Endothelial cell of umbilical vein (primary cell): Measurements from ENCODE around the gene SMIM3. TPM values are rescaled to one million over a fixed set of nuclear protein-coding genes. Genes with fewer than 3 reads are reported as not detected.

Experiments used
- BruUV-seq: library from RNA; stranded (reverse); fragments of 400-500 nt; replicated peaks from 2 replicates; lab custom pipeline; 2021; lab: Mats Ljungman, UMichigan
- CTCF ChIA-PET: fragments of 300-600, 350-600 bp; sonication (Branson Sonifier 250); formaldehyde crosslinking; loops from one replicate; lab custom pipeline; 2021; ENCODE audit warnings: antibody characterized with exemption, inconsistent platforms; lab: Charles Lee
- POLR2A ChIA-PET: fragments of 300-600, 350-600 bp; sonication (Branson Sonifier 250); formaldehyde crosslinking; loops from one replicate; lab custom pipeline; 2021; ENCODE audit warnings: antibody characterized with exemption, inconsistent platforms; lab: Charles Lee
- DNase-seq: peaks from one replicate; pipeline ENCODE4 v3.0.0-alpha.2; 2011; ENCODE audit warnings: low read depth, low spot score
- FAIRE-seq: peaks from 2 replicates; lab custom pipeline; 2011; peaks lifted over from hg19 to GRCh38; lab: Jason Lieb, UNC
- H2AFZ ChIP-seq: 2 replicates; pipeline ENCODE4 v1.6.0; 2012; ENCODE audit warnings: low read depth, low read length, control low read depth, inconsistent platforms
- H3K27ac ChIP-seq: 2 replicates; pipeline ENCODE4 v1.5.1; 2011; ENCODE audit warnings: low read depth, mild to moderate bottlenecking, control low read depth, low read length, moderate library complexity; ENCODE audit not compliant: insufficient read depth
- H3K27me3 ChIP-seq, 2 experiments: 2 replicates each; pipeline versions ENCODE4 v1.6.0 to v1.6.1; 2011; ENCODE audit warnings: low read length in 2 of 2, mixed read lengths in 1 of 2; ENCODE audit not compliant: control insufficient read depth in 2 of 2, insufficient read depth in 2 of 2
- H3K36me3 ChIP-seq, 2 experiments: 2 replicates in 1 of 2; 3 replicates in 1 of 2; pipeline ENCODE4 v1.5.1; 2011; ENCODE audit warnings: low read length in 2 of 2, mild to moderate bottlenecking in 1 of 2, moderate library complexity in 1 of 2; ENCODE audit not compliant: control insufficient read depth in 2 of 2, insufficient read depth in 2 of 2; ENCODE audit errors: extremely low read depth in 1 of 2
- H3K4me1 ChIP-seq: 3 replicates; pipeline ENCODE4 v1.5.1; 2011; ENCODE audit warnings: mild to moderate bottlenecking, low read length; ENCODE audit not compliant: control insufficient read depth, insufficient read depth; ENCODE audit errors: extremely low read depth
- H3K4me2 ChIP-seq: 2 replicates; pipeline ENCODE4 v1.6.1; 2011; ENCODE audit warnings: low read length, control low read depth, mixed read lengths; ENCODE audit not compliant: insufficient read depth
- H3K4me3 ChIP-seq, 3 experiments: fragments of 200-600 bp in 1 of 3; sonication (generic), shearing (Covaris generic) in 1 of 3; replicated peaks in 1 of 3; 2 replicates each; pipeline ENCODE4 v1.5.1; 2011 to 2016; ENCODE audit warnings: control low read depth in 3 of 3, low read length in 3 of 3, mild to moderate bottlenecking in 2 of 3, inconsistent platforms in 1 of 3, low read depth in 1 of 3, moderate library complexity in 1 of 3; ENCODE audit not compliant: insufficient read depth in 1 of 3
- H3K79me2 ChIP-seq: 2 replicates; pipeline ENCODE4 v1.6.0; 2012; ENCODE audit warnings: low read length, inconsistent platforms; ENCODE audit not compliant: control insufficient read depth, insufficient read depth
- H3K9ac ChIP-seq: replicated peaks from 2 replicates; pipeline ENCODE3; 2011; ENCODE audit warnings: low read length, control low read depth; ENCODE audit not compliant: insufficient read depth; ENCODE audit errors: extremely low read depth
- H3K9me1 ChIP-seq: replicated peaks from 3 replicates; pipeline ENCODE4 v1.6.0; 2011; ENCODE audit warnings: mild to moderate bottlenecking, low read length; ENCODE audit not compliant: control insufficient read depth, insufficient read depth; ENCODE audit errors: extremely low read depth
- H3K9me3 ChIP-seq: replicated peaks from 2 replicates; pipeline ENCODE4 v1.5.1; 2012; ENCODE audit warnings: low read length, inconsistent platforms; ENCODE audit not compliant: control insufficient read depth, insufficient read depth
- H4K20me1 ChIP-seq: replicated peaks from 2 replicates; pipeline ENCODE3; 2011; ENCODE audit warnings: mild to moderate bottlenecking, low read length; ENCODE audit not compliant: control insufficient read depth, insufficient read depth; ENCODE audit errors: extremely low read depth
- CTCF ChIP-seq, 2 donors: IDR thresholded peaks; 1 replicate in 1 of 2; 2 replicates in 1 of 2; pipeline ENCODE4 v1.5.1; 2011; ENCODE audit warnings: low read length in 2 of 2, mild to moderate bottlenecking in 2 of 2, moderate library complexity in 2 of 2, control low read depth in 1 of 2, inconsistent platforms in 1 of 2, low read depth in 1 of 2; ENCODE audit not compliant: insufficient read depth in 1 of 2; ENCODE audit errors: extremely low read depth in 1 of 2
- EZH2 ChIP-seq: IDR thresholded peaks from 2 replicates; pipeline ENCODE4 v1.6.1; 2012; ENCODE audit warnings: borderline replicate concordance, low read depth, mild to moderate bottlenecking, moderate library complexity, low read length, inconsistent platforms; ENCODE audit not compliant: severe bottlenecking
- FOS ChIP-seq: IDR thresholded peaks from 2 replicates; pipeline ENCODE4 v1.6.1; 2011; ENCODE audit warnings: mild to moderate bottlenecking, low read length, moderate library complexity, borderline replicate concordance; ENCODE audit not compliant: insufficient read depth
- GATA2 ChIP-seq: IDR thresholded peaks from 2 replicates; pipeline ENCODE4 v1.7.0; 2011; ENCODE audit warnings: low read depth, mild to moderate bottlenecking, moderate library complexity, mixed read lengths, low read length; ENCODE audit not compliant: insufficient read length, insufficient read depth
- JUN ChIP-seq: IDR thresholded peaks from 2 replicates; pipeline ENCODE4 v1.6.1; 2011; ENCODE audit warnings: borderline replicate concordance, low read depth; ENCODE audit not compliant: insufficient read length, insufficient read depth
- MYC ChIP-seq: IDR thresholded peaks from one replicate; pipeline ENCODE4 v1.6.1; 2011; ENCODE audit warnings: mild to moderate bottlenecking, low read depth, low read length
- POLR2A ChIP-seq: IDR thresholded peaks from 2 replicates; pipeline ENCODE4 v1.6.1; 2012; ENCODE audit warnings: low read depth, mild to moderate bottlenecking, control low read depth, low read length
- POLR2AphosphoS5 ChIP-seq: IDR thresholded peaks from 2 replicates; pipeline ENCODE4 v1.6.1; 2012; ENCODE audit warnings: low read depth, mild to moderate bottlenecking, control low read depth, low read length, moderate library complexity; ENCODE audit not compliant: insufficient read depth
- dilution Hi-C: fragments of 300-500 bp; cut with MboI; formaldehyde crosslinking; loops from one replicate; pipeline ENCODE4 v1.15.0; 2019; ENCODE audit warnings: low sequenced_read_pairs; ENCODE audit not compliant: extremely low pct_ligation_motif_present
- intact Hi-C: fragments of 100-400 bp; cut with micrococcal nuclease; formaldehyde crosslinking; loops from one replicate; pipeline ENCODE4 v1.10.0; 2022
- polyA plus RNA-seq, 4 experiments: library from polyadenylated mRNA; depleted of rRNA in 3 of 4; stranded (reverse) in 3 of 4; unstranded in 1 of 4; fragments of >200 nt; gene quantifications; 2 replicates each; pipeline versions ENCODE4 v1.2.1 to v1.2.3, GENCODE V29; 2011 to 2012; ENCODE audit warnings: missing spikeins in 1 of 4
- total RNA-seq: library from RNA; stranded (reverse); gene quantifications from 2 replicates; pipeline ENCODE4 v1.2.3, GENCODE V29; 2021

SMIM3 gene
- total and polyA plus RNA-seq, 2 donors (not counting 3 experiments of a cell fraction or from before 2014, with no cell fraction given) = 1.0 to 2.0 TPM

- H3K27ac ChIP-seq = no peak overlapping the region
- intact Hi-C loops = loop anchor here (1.0 to 5.0 kb wide), 2 partner anchors 46 to 188 kb away; partner anchors contain the start of gene IRGM
- dilution Hi-C loops = no loop called here
- POLR2A ChIA-PET = no interaction called here
- H3K79me2 ChIP-seq = no peaks in the 10 kb centered on the region
- CTCF ChIA-PET = interaction anchor here (0.7 to 3.4 kb wide), 35 partner anchors 9 to 515 kb away, joined by 3 to 86 read pairs (median 5); partner anchors contain the start of genes DCTN4, IRGM, RBM22 and SMIM3
- no peaks in the 10 kb centered on the region for H4K20me1 ChIP-seq
- peak overlapping the region; percentile 80 for H2AFZ ChIP-seq
- TF ChIP-seq EZH2 = no peak
- peak; percentile 31 to 53 for TF ChIP-seq CTCF (IDR thresholded peaks at IDR 0.05; ENCODE audit: extremely low read depth in 1 of 2, insufficient read depth in 1 of 2, low read depth in 1 of 2, low read length in 2 of 2)
- no peaks in the 10 kb centered on the region for H3K9me1 ChIP-seq
- H3K4me1 ChIP-seq = no peaks in the 10 kb centered on the region
- no peak overlapping the region for H3K9ac ChIP-seq
- FAIRE-seq = peak; percentile 92
- peaks cover 15 to 44% of the 10 kb centered on the region in 2 experiments for H3K27me3 ChIP-seq
- H3K4me3 ChIP-seq = peak overlapping the region in 2 of 3 experiments; percentile 14 to 24
- peak; percentile 80 for DNase-seq
- no peaks in the 10 kb centered on the region for H3K9me3 ChIP-seq
- no peaks in the 10 kb centered on the region for H3K36me3 ChIP-seq
- H3K4me2 ChIP-seq = peak overlapping the region; percentile 44
- BruUV-seq = no TSS peak
These were observed 22.8 kb downstream of the SMIM3 start for GRCh38 chr5:150801117-150801927.

- Histone ChIP-seq H3K9ac (no peak overlapping the region), H3K4me2 (no peak overlapping the region), H2AFZ (no peak overlapping the region), H4K20me1 (no peaks in the 10 kb centered on the region), H3K9me1 (no peaks in the 10 kb centered on the region), H3K4me3 (no peak overlapping the region), H3K27ac (no peak overlapping the region), H3K36me3 (no peaks in the 10 kb centered on the region), H3K9me3 (no peaks in the 10 kb centered on the region), H3K27me3 (peaks cover 16 to 46% of the 10 kb centered on the region in 2 experiments), H3K79me2 (no peaks in the 10 kb centered on the region), H3K4me1 (no peaks in the 10 kb centered on the region)
- dilution Hi-C loops = no loop called here
- BruUV-seq = no TSS peak
- FAIRE-seq = no peak
- TF ChIP-seq EZH2 (no peak), GATA2 (no peak), POLR2AphosphoS5 (no peak), POLR2A (no peak), FOS (no peak), CTCF (IDR thresholded peaks at IDR 0.05; ENCODE audit: extremely low read depth in 1 of 2, insufficient read depth in 1 of 2, low read depth in 1 of 2, low read length in 2 of 2) (no peak), JUN (no peak), MYC (no peak)
- no peak for DNase-seq
- ChIA-PET POLR2A (no interaction called here), CTCF (interaction anchor here (1.2 to 2.0 kb wide), 2 partner anchors 26 to 354 kb away, joined by 3 to 4 read pairs; partner anchors contain the start of genes RPS14 and SMIM3)
- intact Hi-C loops = loop anchor here (5.0 kb wide), 1 partner anchor 43 kb away; the partner anchor contains the start of gene IRGM
These were observed 25.8 kb downstream of the SMIM3 start for GRCh38 chr5:150804388-150804787.
